H1 (cell line): ENCODE data around the gene KAT8. TPM values are rescaled to one million over a fixed set of nuclear protein-coding genes. Genes with fewer than 3 reads are reported as not detected.

Experiments used
- ASH2L ChIP-seq: fragments of 200-600, 300-600 bp; sonication (generic); IDR thresholded peaks from one replicate; pipeline ENCODE4 v1.7.1; 2017; ENCODE audit warnings: low read length
- CBX8 ChIP-seq: fragments of 300-800, 300-1000 bp; sonication (generic); IDR thresholded peaks from 2 replicates; pipeline ENCODE4 v1.7.1; 2016; ENCODE audit warnings: low read depth, low read length, borderline replicate concordance
- CEBPB ChIP-seq: IDR thresholded peaks from 2 replicates; pipeline ENCODE4 v1.6.1; 2012; ENCODE audit warnings: low read depth, low read length
- CREB1 ChIP-seq: IDR thresholded peaks from 2 replicates; pipeline ENCODE4 v1.6.1; 2012; ENCODE audit warnings: inconsistent platforms
- FOSL1 ChIP-seq: IDR thresholded peaks from 2 replicates; pipeline ENCODE4 v1.6.1; 2011; ENCODE audit warnings: mild to moderate bottlenecking, low read depth, low read length, moderate library complexity; ENCODE audit not compliant: insufficient read depth
- GTF2F1 ChIP-seq: IDR thresholded peaks from 2 replicates; pipeline ENCODE4 v1.6.1; 2012; ENCODE audit warnings: low read depth, low read length, improper control_type of control experiment, borderline replicate concordance
- HDAC2 ChIP-seq, 2 experiments: fragments of 300-600 bp in 1 of 2; sonication (generic) in 1 of 2; IDR thresholded peaks; 2 replicates each; pipeline ENCODE4 v1.6.1; 2011 to 2012; ENCODE audit warnings: low read depth in 2 of 2, low read length in 2 of 2, mild to moderate bottlenecking in 2 of 2, moderate library complexity in 2 of 2, borderline replicate concordance in 1 of 2, inconsistent platforms in 1 of 2
- JUND ChIP-seq: IDR thresholded peaks from 2 replicates; pipeline ENCODE4 v1.6.1; 2011; ENCODE audit warnings: mild to moderate bottlenecking, improper control_type of control experiment, low read length
- KDM4A ChIP-seq: IDR thresholded peaks from one replicate; pipeline ENCODE4 v1.7.1; 2012; ENCODE audit warnings: low read depth, mild to moderate bottlenecking, moderate library complexity, low read length, inconsistent platforms; ENCODE audit not compliant: severe bottlenecking
- MAFK ChIP-seq: IDR thresholded peaks from 2 replicates; pipeline ENCODE4 v1.6.1; 2012; ENCODE audit warnings: low read depth, mild to moderate bottlenecking, improper control_type of control experiment, low read length
- MAX ChIP-seq: IDR thresholded peaks from 2 replicates; pipeline ENCODE4 v1.6.1; 2012; ENCODE audit warnings: inconsistent platforms
- POU5F1 ChIP-seq: IDR thresholded peaks from 2 replicates; pipeline ENCODE4 v1.6.1; 2011; ENCODE audit warnings: low read depth, mild to moderate bottlenecking, low read length, moderate library complexity
- RFX5 ChIP-seq: IDR thresholded peaks from 2 replicates; pipeline ENCODE4 v1.6.1; 2011; ENCODE audit warnings: low read depth, low read length, improper control_type of control experiment, borderline replicate concordance
- SIRT6 ChIP-seq: IDR thresholded peaks from one replicate; pipeline ENCODE4 v1.7.1; 2012; ENCODE audit warnings: low read length, inconsistent platforms
- SP2 ChIP-seq: IDR thresholded peaks from 2 replicates; pipeline ENCODE4 v1.6.1; 2012; ENCODE audit warnings: mild to moderate bottlenecking, low read length, inconsistent platforms
- TAF7 ChIP-seq: optimal IDR thresholded peaks from 2 replicates; pipeline ENCODE3; 2011; ENCODE audit warnings: low read depth, mild to moderate bottlenecking, inconsistent platforms, low read length, moderate library complexity, borderline replicate concordance
- TCF12 ChIP-seq: IDR thresholded peaks from 2 replicates; pipeline ENCODE4 v1.6.1; 2011; ENCODE audit warnings: low read depth, mild to moderate bottlenecking, low read length
- USF2 ChIP-seq: IDR thresholded peaks from 2 replicates; pipeline ENCODE4 v1.6.1; 2011; ENCODE audit warnings: low read length, improper control_type of control experiment
- ZNF274 ChIP-seq: IDR thresholded peaks from 2 replicates; pipeline ENCODE4 v1.7.0; 2012; ENCODE audit warnings: low read length, borderline replicate concordance; ENCODE audit errors: extremely low read depth
- polyA plus RNA-seq, 7 experiments: library from polyadenylated mRNA; depleted of rRNA in 3 of 7; stranded (reverse) in 5 of 7; unstranded in 2 of 7; fragments of >200 nt in 5 of 7; fragments of 200-250 nt in 2 of 7; gene quantifications; 1 replicate in 5 of 7; 2 replicates in 1 of 7; 4 replicates in 1 of 7; pipeline versions ENCODE4 v1.2.1 to v1.2.3, GENCODE V29; 2011 to 2013; ENCODE audit warnings: missing spikeins in 2 of 7, mixed read lengths in 2 of 7
- total RNA-seq: library from RNA; stranded (reverse); fragmentation: NEBNext Ultra II Directional; extraction: Animal tissue kit (Norgen Biotek cat#: 25700); gene quantifications from 2 replicates; pipeline ENCODE4 v1.2.1, GENCODE V29; 2021
- TF ChIP-seq, protein P1 (sequence below): IDR thresholded peaks from 2 replicates; pipeline ENCODE4 v1.6.1; 2012; ENCODE audit warnings: inconsistent platforms
- TF ChIP-seq, protein P2 (sequence below): IDR thresholded peaks from 2 replicates; pipeline ENCODE4 v1.6.1; 2012; ENCODE audit warnings: low read length, inconsistent platforms

Gene KAT8
- total and polyA plus RNA-seq, 2 of the 8 experiments (the other 6 are each of a cell fraction or from before 2014, with no cell fraction given) = 52.6 to 61.6 TPM

- TF ChIP-seq CEBPB (no peak), RFX5 (no peak), KDM4A (peak; percentile 70), TAF7 (peak; percentile 24), USF2 (no peak), MAX (no peak; the same call in 1 of the 2 replicates), SP2 (no peak), HDAC2 (IDR thresholded peaks at IDR 0.05; ENCODE audit: borderline replicate concordance in 1 of 2, low read depth in 2 of 2, low read length in 2 of 2) (0 out of 4 replicates have a peak, but pooled peaks of 1 of the 2 experiments have one; percentile 45), TCF12 (no peak), GTF2F1 (no peak), ZNF274 (no peak), POU5F1 (no peak), CREB1 (peak; percentile 59; the same call in 1 of the 2 replicates), CBX8 (no peak), MAFK (no peak), SIRT6 (no peak), FOSL1 (no peak), JUND (no peak), ASH2L (peak; percentile 17)
- TF ChIP-seq, protein P1, sequence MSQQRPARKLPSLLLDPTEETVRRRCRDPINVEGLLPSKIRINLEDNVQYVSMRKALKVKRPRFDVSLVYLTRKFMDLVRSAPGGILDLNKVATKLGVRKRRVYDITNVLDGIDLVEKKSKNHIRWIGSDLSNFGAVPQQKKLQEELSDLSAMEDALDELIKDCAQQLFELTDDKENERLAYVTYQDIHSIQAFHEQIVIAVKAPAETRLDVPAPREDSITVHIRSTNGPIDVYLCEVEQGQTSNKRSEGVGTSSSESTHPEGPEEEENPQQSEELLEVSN = no peak
- TF ChIP-seq, protein P2, sequence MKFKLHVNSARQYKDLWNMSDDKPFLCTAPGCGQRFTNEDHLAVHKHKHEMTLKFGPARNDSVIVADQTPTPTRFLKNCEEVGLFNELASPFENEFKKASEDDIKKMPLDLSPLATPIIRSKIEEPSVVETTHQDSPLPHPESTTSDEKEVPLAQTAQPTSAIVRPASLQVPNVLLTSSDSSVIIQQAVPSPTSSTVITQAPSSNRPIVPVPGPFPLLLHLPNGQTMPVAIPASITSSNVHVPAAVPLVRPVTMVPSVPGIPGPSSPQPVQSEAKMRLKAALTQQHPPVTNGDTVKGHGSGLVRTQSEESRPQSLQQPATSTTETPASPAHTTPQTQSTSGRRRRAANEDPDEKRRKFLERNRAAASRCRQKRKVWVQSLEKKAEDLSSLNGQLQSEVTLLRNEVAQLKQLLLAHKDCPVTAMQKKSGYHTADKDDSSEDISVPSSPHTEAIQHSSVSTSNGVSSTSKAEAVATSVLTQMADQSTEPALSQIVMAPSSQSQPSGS = no peak
Measured at GRCh38 chr16:31094424-31095120, 22.9 kb upstream of the KAT8 start, which contains the start of gene VKORC1 (continued).
